ENCODE measurements around the gene RPL18A.

RPL18A gene

GRCh38 chr19:17893766-17894165, 34.1 kb downstream of the RPL18A start:
- TF ChIP-seq EZH2phosphoT487 (IDR thresholded peaks at IDR 0.05; ENCODE audit: borderline replicate concordance) (no peak), CTCF (conservative IDR thresholded peaks at IDR 0.05; ENCODE audit: low read length) (no peak)
- no peak overlapping the region for H2AFZ ChIP-seq (ENCODE audit: low read length)
- no peak overlapping the region for H3K4me3 ChIP-seq (ENCODE audit: low read length, poor library complexity, severe bottlenecking)
- no peaks in the 10 kb centered on the region for H4K20me1 ChIP-seq (ENCODE audit: insufficient read depth, low read length, poor library complexity, severe bottlenecking)
- no peaks in the 10 kb centered on the region for H3K9me2 ChIP-seq (replicated peaks; ENCODE audit: low read depth, low read length)
- H3K36me3 ChIP-seq (ENCODE audit: insufficient read depth, low read length): no peaks in the 10 kb centered on the region
- H3K27me3 ChIP-seq (ENCODE audit: insufficient read depth, low read length, poor library complexity, severe bottlenecking): no peaks in the 10 kb centered on the region
- no peaks in the 10 kb centered on the region for H3K4me1 ChIP-seq (ENCODE audit: insufficient read depth, low read length, poor library complexity, severe bottlenecking)
- no peaks in the 10 kb centered on the region for H3K79me2 ChIP-seq (ENCODE audit: insufficient read depth, low read length)
- H3F3A ChIP-seq (ENCODE audit: low read depth): no peaks in the 10 kb centered on the region
- no peak overlapping the region for H3K4me2 ChIP-seq (ENCODE audit: low read depth, low read length, poor library complexity, severe bottlenecking)
- no peaks in the 10 kb centered on the region for H3K9me3 ChIP-seq (ENCODE audit: insufficient read depth, low read depth, low read length)
- H3K9ac ChIP-seq (ENCODE audit: low read depth, low read length, poor library complexity, severe bottlenecking): no peak overlapping the region

GRCh38 chr19:17902701-17903100, 43.0 kb downstream of the RPL18A start:
- Histone ChIP-seq H3K4me1 (ENCODE audit: insufficient read depth, low read length, poor library complexity, severe bottlenecking) (no peaks in the 10 kb centered on the region), H3K4me3 (ENCODE audit: low read length, poor library complexity, severe bottlenecking) (no peak overlapping the region), H3K9ac (ENCODE audit: low read depth, low read length, poor library complexity, severe bottlenecking) (no peak overlapping the region), H3K9me3 (ENCODE audit: insufficient read depth, low read depth, low read length) (no peaks in the 10 kb centered on the region), H3K27me3 (ENCODE audit: insufficient read depth, low read length, poor library complexity, severe bottlenecking) (no peaks in the 10 kb centered on the region), H2AFZ (ENCODE audit: low read length) (no peak overlapping the region), H3K79me2 (ENCODE audit: insufficient read depth, low read length) (no peaks in the 10 kb centered on the region), H3K4me2 (ENCODE audit: low read depth, low read length, poor library complexity, severe bottlenecking) (no peak overlapping the region), H3K9me2 (replicated peaks; ENCODE audit: low read depth, low read length) (no peaks in the 10 kb centered on the region), H3F3A (ENCODE audit: low read depth) (no peaks in the 10 kb centered on the region), H3K36me3 (ENCODE audit: insufficient read depth, low read length) (no peaks in the 10 kb centered on the region), H4K20me1 (ENCODE audit: insufficient read depth, low read length, poor library complexity, severe bottlenecking) (no peaks in the 10 kb centered on the region)
- TF ChIP-seq CTCF (conservative IDR thresholded peaks at IDR 0.05; ENCODE audit: low read length) (no peak), EZH2phosphoT487 (IDR thresholded peaks at IDR 0.05; ENCODE audit: borderline replicate concordance) (no peak)

DNA sequence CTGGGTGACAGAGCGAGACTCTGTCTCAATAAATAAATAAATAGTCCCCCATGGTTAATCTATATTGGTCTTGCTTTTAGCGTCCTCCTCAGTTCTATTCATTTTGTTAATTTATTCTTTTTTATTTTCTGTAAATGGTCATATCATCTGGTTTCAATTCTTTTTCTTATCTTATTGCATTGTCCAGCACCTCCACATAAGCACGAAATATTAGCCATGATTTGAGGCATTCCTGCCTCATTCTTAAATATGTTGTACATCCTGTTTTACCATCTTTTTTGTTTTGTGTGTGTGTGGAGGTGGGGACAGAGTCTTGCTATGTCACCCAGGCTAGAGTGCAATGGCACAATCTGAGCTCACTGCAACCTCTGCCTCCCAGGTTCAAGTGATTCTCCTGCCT, 48.5 kb downstream of the RPL18A start:
- H2AFZ ChIP-seq (ENCODE audit: low read length): no peak overlapping the region
- TF ChIP-seq EZH2phosphoT487 (IDR thresholded peaks at IDR 0.05; ENCODE audit: borderline replicate concordance): no peak
- no peaks in the 10 kb centered on the region for H3K4me1 ChIP-seq (ENCODE audit: insufficient read depth, low read length, poor library complexity, severe bottlenecking)
- H3K9me3 ChIP-seq (ENCODE audit: insufficient read depth, low read depth, low read length): peaks cover 6% of the 10 kb centered on the region; the same call in 1 of the 2 replicates
- no peaks in the 10 kb centered on the region for H4K20me1 ChIP-seq (ENCODE audit: insufficient read depth, low read length, poor library complexity, severe bottlenecking)
- no peaks in the 10 kb centered on the region for H3K27me3 ChIP-seq (ENCODE audit: insufficient read depth, low read length, poor library complexity, severe bottlenecking)
- no peaks in the 10 kb centered on the region for H3F3A ChIP-seq (ENCODE audit: low read depth)
- no peak overlapping the region for H3K4me3 ChIP-seq (ENCODE audit: low read length, poor library complexity, severe bottlenecking)
- H3K79me2 ChIP-seq (ENCODE audit: insufficient read depth, low read length): no peaks in the 10 kb centered on the region
- no peak overlapping the region for H3K4me2 ChIP-seq (ENCODE audit: low read depth, low read length, poor library complexity, severe bottlenecking)
- no peaks in the 10 kb centered on the region for H3K36me3 ChIP-seq (ENCODE audit: insufficient read depth, low read length)
- H3K9ac ChIP-seq (ENCODE audit: low read depth, low read length, poor library complexity, severe bottlenecking): no peak overlapping the region
- no peaks in the 10 kb centered on the region for H3K9me2 ChIP-seq (replicated peaks; ENCODE audit: low read depth, low read length)

DNA sequence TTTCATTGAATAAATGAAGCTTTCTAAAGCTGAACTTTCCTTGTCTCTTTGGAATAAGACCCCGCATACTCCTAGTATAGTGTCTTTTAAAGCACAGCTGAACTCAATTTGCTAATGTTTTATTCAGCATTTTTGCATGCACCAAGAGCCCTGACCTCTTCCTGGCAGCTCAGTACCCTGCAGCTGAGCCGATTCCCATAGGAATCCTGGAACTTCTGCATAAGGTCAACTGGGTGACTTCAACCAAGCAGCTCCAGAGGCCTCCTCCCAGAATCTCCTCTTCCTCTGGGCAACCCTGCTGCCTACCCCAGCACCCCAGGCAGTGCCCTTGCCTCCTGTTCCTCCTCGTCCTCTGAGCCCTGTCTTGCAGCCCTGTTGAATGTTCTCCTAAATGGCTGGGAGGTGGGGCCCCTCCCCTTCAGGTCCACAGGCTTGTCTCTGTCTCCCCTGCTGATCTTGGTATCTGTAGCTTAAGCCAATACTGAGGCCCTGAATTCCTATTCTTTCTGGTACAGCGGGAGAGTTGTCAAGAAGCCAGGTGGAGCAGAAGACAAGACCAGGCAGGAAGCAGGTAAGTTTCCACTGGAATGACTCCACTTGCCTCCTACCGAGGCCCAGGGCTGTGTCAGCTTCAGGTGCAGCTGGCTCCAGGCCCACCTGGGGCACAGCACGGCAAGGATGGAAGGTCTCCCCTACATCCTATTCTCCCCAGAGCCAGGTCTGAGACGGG, 49.5 kb downstream of the RPL18A start:
- H3K9ac ChIP-seq (ENCODE audit: low read depth, low read length, poor library complexity, severe bottlenecking): no peak overlapping the region
- TF ChIP-seq EZH2phosphoT487 (IDR thresholded peaks at IDR 0.05; ENCODE audit: borderline replicate concordance) (no peak), CTCF (conservative IDR thresholded peaks at IDR 0.05; ENCODE audit: low read length) (no peak)
- H3K27me3 ChIP-seq (ENCODE audit: insufficient read depth, low read length, poor library complexity, severe bottlenecking): no peaks in the 10 kb centered on the region
- H3K79me2 ChIP-seq (ENCODE audit: insufficient read depth, low read length): no peaks in the 10 kb centered on the region
- H3K9me2 ChIP-seq (replicated peaks; ENCODE audit: low read depth, low read length): no peaks in the 10 kb centered on the region
- H3K9me3 ChIP-seq (ENCODE audit: insufficient read depth, low read depth, low read length): peaks cover 9% of the 10 kb centered on the region; the same call in 1 of the 2 replicates
- H3K4me3 ChIP-seq (ENCODE audit: low read length, poor library complexity, severe bottlenecking): no peak overlapping the region
- H3K4me1 ChIP-seq (ENCODE audit: insufficient read depth, low read length, poor library complexity, severe bottlenecking): no peaks in the 10 kb centered on the region
- no peak overlapping the region for H3K4me2 ChIP-seq (ENCODE audit: low read depth, low read length, poor library complexity, severe bottlenecking)
- H2AFZ ChIP-seq (ENCODE audit: low read length): no peak overlapping the region
- no peaks in the 10 kb centered on the region for H3F3A ChIP-seq (ENCODE audit: low read depth)
- no peaks in the 10 kb centered on the region for H3K36me3 ChIP-seq (ENCODE audit: insufficient read depth, low read length)
- H4K20me1 ChIP-seq (ENCODE audit: insufficient read depth, low read length, poor library complexity, severe bottlenecking): no peaks in the 10 kb centered on the region
